Measurements from ENCODE around the gene FILIP1. TPM values are rescaled to one million over a fixed set of nuclear protein-coding genes. Genes with fewer than 3 reads are reported as not detected.

The FILIP1 gene
- total and polyA plus RNA-seq, 2 donors (not counting 1 experiment from before 2014, with no cell fraction given) = 0.33 to 2.3 TPM

GRCh38 chr6:75353644-75354043 lies 140.0 kb downstream of the FILIP1 start:
- H3K9me3 ChIP-seq (ENCODE audit: control insufficient read depth, insufficient read depth, low read depth, low read length) = no peaks in the 10 kb centered on the region
- H3K4me1 ChIP-seq (ENCODE audit: control insufficient read depth, extremely low read depth, insufficient read depth, low read length) = no peaks in the 10 kb centered on the region
- no peak for DNase-seq (ENCODE audit: low read depth in 2 of 2)
- no peak overlapping the region for H3K4me3 ChIP-seq (replicated peaks in 1 of 4; ENCODE audit: control extremely low read depth in 1 of 4, insufficient read depth in 1 of 4, low read depth in 3 of 4, low read length in 4 of 4)
- H3K36me3 ChIP-seq (ENCODE audit: control insufficient read depth, insufficient read depth, low read length) = no peaks in the 10 kb centered on the region
- H3K27ac ChIP-seq (ENCODE audit: insufficient read depth, low read length) = no peak overlapping the region
- H3K79me2 ChIP-seq (ENCODE audit: control insufficient read depth, insufficient read depth, low read length) = no peaks in the 10 kb centered on the region
- H3K4me2 ChIP-seq (ENCODE audit: extremely low read depth, insufficient read depth, low read length) = no peak overlapping the region
- no peak overlapping the region for H3K9ac ChIP-seq (ENCODE audit: insufficient read depth, low read length)
- H4K20me1 ChIP-seq (ENCODE audit: control insufficient read depth, extremely low read depth, insufficient read depth, low read length) = no peaks in the 10 kb centered on the region
- H2AFZ ChIP-seq (ENCODE audit: low read length) = no peak overlapping the region
- TF ChIP-seq, protein P1, sequence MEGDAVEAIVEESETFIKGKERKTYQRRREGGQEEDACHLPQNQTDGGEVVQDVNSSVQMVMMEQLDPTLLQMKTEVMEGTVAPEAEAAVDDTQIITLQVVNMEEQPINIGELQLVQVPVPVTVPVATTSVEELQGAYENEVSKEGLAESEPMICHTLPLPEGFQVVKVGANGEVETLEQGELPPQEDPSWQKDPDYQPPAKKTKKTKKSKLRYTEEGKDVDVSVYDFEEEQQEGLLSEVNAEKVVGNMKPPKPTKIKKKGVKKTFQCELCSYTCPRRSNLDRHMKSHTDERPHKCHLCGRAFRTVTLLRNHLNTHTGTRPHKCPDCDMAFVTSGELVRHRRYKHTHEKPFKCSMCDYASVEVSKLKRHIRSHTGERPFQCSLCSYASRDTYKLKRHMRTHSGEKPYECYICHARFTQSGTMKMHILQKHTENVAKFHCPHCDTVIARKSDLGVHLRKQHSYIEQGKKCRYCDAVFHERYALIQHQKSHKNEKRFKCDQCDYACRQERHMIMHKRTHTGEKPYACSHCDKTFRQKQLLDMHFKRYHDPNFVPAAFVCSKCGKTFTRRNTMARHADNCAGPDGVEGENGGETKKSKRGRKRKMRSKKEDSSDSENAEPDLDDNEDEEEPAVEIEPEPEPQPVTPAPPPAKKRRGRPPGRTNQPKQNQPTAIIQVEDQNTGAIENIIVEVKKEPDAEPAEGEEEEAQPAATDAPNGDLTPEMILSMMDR (conservative IDR thresholded peaks at IDR 0.05 in 1 of 2, IDR thresholded peaks at IDR 0.05 in 1 of 2; ENCODE audit: low read depth in 1 of 2, low read length in 2 of 2) = no peak
- TF ChIP-seq EZH2 (IDR thresholded peaks at IDR 0.05; ENCODE audit: low read length, missing control alignments) = no peak
- no peaks in the 10 kb centered on the region for H3K27me3 ChIP-seq (ENCODE audit: control insufficient read depth, insufficient read depth, low read length)

DNA sequence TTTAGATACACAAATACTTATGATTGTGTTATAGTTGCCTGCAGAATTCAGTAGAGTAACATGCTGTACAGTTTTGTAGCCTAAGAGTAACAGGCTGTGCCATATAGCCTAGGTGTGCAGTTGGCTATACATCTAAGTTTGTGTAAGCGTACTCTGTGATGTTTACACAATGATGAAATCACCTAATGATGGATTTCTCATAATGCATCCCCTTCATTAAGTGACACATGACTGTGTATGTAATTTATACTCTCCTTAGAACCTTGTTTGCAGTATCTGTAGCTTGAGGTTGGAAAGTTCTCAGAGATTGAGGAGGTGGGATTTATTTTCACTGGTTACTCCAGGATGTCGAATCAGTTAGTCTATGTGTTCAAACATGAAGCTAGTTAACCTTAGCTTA lies 142.0 kb downstream of the FILIP1 start:
- Histone ChIP-seq H3K27ac (ENCODE audit: insufficient read depth, low read length) (no peak overlapping the region), H2AFZ (ENCODE audit: low read length) (no peak overlapping the region), H4K20me1 (ENCODE audit: control insufficient read depth, extremely low read depth, insufficient read depth, low read length) (no peaks in the 10 kb centered on the region), H3K79me2 (ENCODE audit: control insufficient read depth, insufficient read depth, low read length) (no peaks in the 10 kb centered on the region), H3K4me3 (replicated peaks in 1 of 4; ENCODE audit: control extremely low read depth in 1 of 4, insufficient read depth in 1 of 4, low read depth in 3 of 4, low read length in 4 of 4) (no peak overlapping the region), H3K4me1 (ENCODE audit: control insufficient read depth, extremely low read depth, insufficient read depth, low read length) (no peaks in the 10 kb centered on the region), H3K4me2 (ENCODE audit: extremely low read depth, insufficient read depth, low read length) (no peak overlapping the region), H3K9me3 (ENCODE audit: control insufficient read depth, insufficient read depth, low read depth, low read length) (no peaks in the 10 kb centered on the region), H3K27me3 (ENCODE audit: control insufficient read depth, insufficient read depth, low read length) (no peaks in the 10 kb centered on the region), H3K9ac (ENCODE audit: insufficient read depth, low read length) (no peak overlapping the region), H3K36me3 (ENCODE audit: control insufficient read depth, insufficient read depth, low read length) (no peaks in the 10 kb centered on the region)
- no peak for TF ChIP-seq EZH2 (IDR thresholded peaks at IDR 0.05; ENCODE audit: low read length, missing control alignments)
- TF ChIP-seq, protein P1 (conservative IDR thresholded peaks at IDR 0.05 in 1 of 2, IDR thresholded peaks at IDR 0.05 in 1 of 2; ENCODE audit: low read depth in 1 of 2, low read length in 2 of 2) = no peak
- DNase-seq (ENCODE audit: low read depth in 2 of 2) = no peak

- Histone ChIP-seq H3K36me3 (ENCODE audit: control insufficient read depth, insufficient read depth, low read length) (no peaks in the 10 kb centered on the region), H3K27ac (ENCODE audit: insufficient read depth, low read length) (no peak overlapping the region), H4K20me1 (ENCODE audit: control insufficient read depth, extremely low read depth, insufficient read depth, low read length) (no peaks in the 10 kb centered on the region), H3K4me3 (replicated peaks in 1 of 4; ENCODE audit: control extremely low read depth in 1 of 4, insufficient read depth in 1 of 4, low read depth in 3 of 4, low read length in 4 of 4) (no peak overlapping the region), H2AFZ (ENCODE audit: low read length) (no peak overlapping the region), H3K9me3 (ENCODE audit: control insufficient read depth, insufficient read depth, low read depth, low read length) (no peaks in the 10 kb centered on the region), H3K4me2 (ENCODE audit: extremely low read depth, insufficient read depth, low read length) (no peak overlapping the region), H3K4me1 (ENCODE audit: control insufficient read depth, extremely low read depth, insufficient read depth, low read length) (no peaks in the 10 kb centered on the region), H3K79me2 (ENCODE audit: control insufficient read depth, insufficient read depth, low read length) (no peaks in the 10 kb centered on the region), H3K27me3 (ENCODE audit: control insufficient read depth, insufficient read depth, low read length) (no peaks in the 10 kb centered on the region), H3K9ac (ENCODE audit: insufficient read depth, low read length) (no peak overlapping the region)
- no peak for DNase-seq (ENCODE audit: low read depth in 2 of 2)
- TF ChIP-seq EZH2 (IDR thresholded peaks at IDR 0.05; ENCODE audit: low read length, missing control alignments) = no peak
- TF ChIP-seq, protein P1 (conservative IDR thresholded peaks at IDR 0.05 in 1 of 2, IDR thresholded peaks at IDR 0.05 in 1 of 2; ENCODE audit: low read depth in 1 of 2, low read length in 2 of 2) = no peak
Observed at GRCh38 chr6:75350808-75351207, 142.8 kb downstream of the FILIP1 start.

Data from fibroblast of lung (primary cell).